K562 (cell line): ENCODE data around the gene CDCA3.

Experiments used
- EHMT2 ChIP-seq: fragments of 450-650 bp; IDR thresholded peaks from 2 replicates; pipeline ENCODE4 v1.6.1; 2018; ENCODE audit warnings: antibody characterized with exemption
- JUNB ChIP-seq: fragments of 450-650 bp; formaldehyde crosslinking; conservative IDR thresholded peaks from 2 replicates; pipeline ENCODE4 v1.4.0; 2020; ENCODE audit warnings: mild to moderate bottlenecking
- TCF7 ChIP-seq: sonication (generic); IDR thresholded peaks from 2 replicates; pipeline ENCODE4 v1.6.1; 2016; ENCODE audit warnings: antibody characterized with exemption, borderline replicate concordance

- TF ChIP-seq JUNB (CRISPR knock-in tag) (no peak), TCF7 (no peak), EHMT2 (no peak)
These were observed 32.6 kb upstream of the CDCA3 start for GRCh38 chr12:6883683-6884082.
